Upper lobe of left lung (tissue), 4 donors: Measurements from ENCODE around the gene TMEM14A.

Experiments
- POLR2A ChIP-seq, 4 donors: fragments of 450-650 bp; IDR thresholded peaks; one replicate each; pipeline ENCODE4 v1.5.1; 2016 to 2017; ENCODE audit warnings: antibody characterized with exemption in 4 of 4, mild to moderate bottlenecking in 2 of 4
- TF ChIP-seq, protein P1 (sequence below), 6 experiments: fragments of 450-650 bp in 4 of 6; fragments of 200-600 bp in 2 of 6; sonication (generic) in 2 of 6; IDR thresholded peaks; one replicate each; pipeline ENCODE4 v1.5.1; 2016 to 2019; ENCODE audit warnings: antibody characterized with exemption in 6 of 6

DNA sequence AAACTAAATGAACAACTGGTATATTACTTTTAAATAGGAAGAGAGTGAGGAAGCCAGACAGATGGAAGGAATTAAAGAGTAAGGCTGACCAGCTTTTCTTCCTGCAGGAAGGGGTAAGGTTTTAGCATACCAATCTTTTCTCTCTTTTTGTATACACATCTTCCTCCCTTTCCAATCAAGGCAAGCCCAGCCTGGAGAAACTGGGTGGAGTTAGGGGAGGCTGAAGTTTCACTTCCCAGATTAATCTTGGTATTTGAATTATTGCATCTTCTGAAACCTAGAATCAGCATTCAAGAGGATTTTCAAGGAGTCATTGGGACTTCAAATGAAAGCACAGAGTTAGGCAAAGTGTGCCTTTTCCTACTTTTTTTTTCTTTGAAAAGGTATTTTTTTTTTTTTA is 33.1 kb downstream of the TMEM14A start:
- TF ChIP-seq, protein P1, sequence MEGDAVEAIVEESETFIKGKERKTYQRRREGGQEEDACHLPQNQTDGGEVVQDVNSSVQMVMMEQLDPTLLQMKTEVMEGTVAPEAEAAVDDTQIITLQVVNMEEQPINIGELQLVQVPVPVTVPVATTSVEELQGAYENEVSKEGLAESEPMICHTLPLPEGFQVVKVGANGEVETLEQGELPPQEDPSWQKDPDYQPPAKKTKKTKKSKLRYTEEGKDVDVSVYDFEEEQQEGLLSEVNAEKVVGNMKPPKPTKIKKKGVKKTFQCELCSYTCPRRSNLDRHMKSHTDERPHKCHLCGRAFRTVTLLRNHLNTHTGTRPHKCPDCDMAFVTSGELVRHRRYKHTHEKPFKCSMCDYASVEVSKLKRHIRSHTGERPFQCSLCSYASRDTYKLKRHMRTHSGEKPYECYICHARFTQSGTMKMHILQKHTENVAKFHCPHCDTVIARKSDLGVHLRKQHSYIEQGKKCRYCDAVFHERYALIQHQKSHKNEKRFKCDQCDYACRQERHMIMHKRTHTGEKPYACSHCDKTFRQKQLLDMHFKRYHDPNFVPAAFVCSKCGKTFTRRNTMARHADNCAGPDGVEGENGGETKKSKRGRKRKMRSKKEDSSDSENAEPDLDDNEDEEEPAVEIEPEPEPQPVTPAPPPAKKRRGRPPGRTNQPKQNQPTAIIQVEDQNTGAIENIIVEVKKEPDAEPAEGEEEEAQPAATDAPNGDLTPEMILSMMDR (IDR thresholded peaks at IDR 0.05): no peak
- TF ChIP-seq POLR2A (IDR thresholded peaks at IDR 0.05): no peak
